Aorta (tissue), 5 donors: ENCODE measurements around the gene P2RY12. TPM values are rescaled to one million over a fixed set of nuclear protein-coding genes. Genes with fewer than 3 reads are reported as not detected.

Experiments
- ATAC-seq: fragments of 200-7000 bp; cut with Tn5 transposase; one replicate; pipeline ENCODE4 v1.9.1; 2022; ENCODE audit warnings: moderate library complexity; ENCODE audit not compliant: low FRiP score
- DNase-seq, 2 donors: peaks; one replicate each; pipeline ENCODE4 v3.0.0-alpha.2; 2020
- H3K27ac ChIP-seq, 2 donors: one replicate each; pipeline ENCODE4 v1.5.1; 2013; ENCODE audit warnings: low read length in 2 of 2, mild to moderate bottlenecking in 2 of 2, moderate library complexity in 2 of 2, control low read depth in 1 of 2, inconsistent platforms in 1 of 2, low read depth in 1 of 2
- H3K27me3 ChIP-seq, 2 donors: one replicate each; pipeline ENCODE4 v1.6.1; 2013; ENCODE audit warnings: control low read depth in 1 of 2, low read length in 1 of 2, mild to moderate bottlenecking in 1 of 2, moderate library complexity in 1 of 2; ENCODE audit not compliant: insufficient read depth in 2 of 2, control insufficient read depth in 1 of 2
- H3K36me3 ChIP-seq, 2 donors: one replicate each; pipeline ENCODE4 v1.6.1; 2013; ENCODE audit warnings: control low read depth in 1 of 2, low read length in 1 of 2, mild to moderate bottlenecking in 1 of 2; ENCODE audit not compliant: insufficient read depth in 2 of 2, control insufficient read depth in 1 of 2
- H3K4me1 ChIP-seq, 2 donors: one replicate each; pipeline ENCODE4 v1.6.1; 2013; ENCODE audit warnings: low read length in 2 of 2, control low read depth in 1 of 2, mild to moderate bottlenecking in 1 of 2, moderate library complexity in 1 of 2; ENCODE audit not compliant: insufficient read depth in 2 of 2, control insufficient read depth in 1 of 2
- H3K4me3 ChIP-seq, 2 donors: one replicate each; pipeline ENCODE4 v1.5.1; 2013; ENCODE audit warnings: low read length in 2 of 2, control low read depth in 1 of 2, mild to moderate bottlenecking in 1 of 2
- H3K9me3 ChIP-seq: one replicate; pipeline ENCODE4 v1.6.1; 2013; ENCODE audit warnings: mild to moderate bottlenecking, low read length; ENCODE audit not compliant: control insufficient read depth
- WGBS, 2 donors: extraction: QIAGEN DNeasy Blood & Tissue Kit; methylation state at CpG; one replicate each; pipeline ENCODE4 v1.1.7; 2013; 5-methylcytosine and 5-hydroxymethylcytosine counted together
- intact Hi-C, 2 donors: fragments of 100-400 bp; cut with DNase I; formaldehyde crosslinking; loops; one replicate each; pipeline versions ENCODE4 v1.14.2 to v1.15.0; 2022
- polyA plus RNA-seq, 2 donors: library from polyadenylated mRNA; stranded (reverse); fragments of 200-250 nt; gene quantifications; one replicate each; pipeline ENCODE4 v1.2.3, GENCODE V29; 2013
- total RNA-seq, 2 donors: library from RNA; stranded (reverse); fragmentation: NEBNext Ultra II Directional; extraction: Animal tissue kit (Norgen Biotek cat#: 25700); gene quantifications; one replicate each; pipeline ENCODE4 v1.2.1, GENCODE V29; 2021
- donor health status: healthy with polysubstance abuse.
- donor health status: Bipolar disorder and iron deficiency.
- donor health status: DM: no; HTN: no; CAD: no.
- donor health status: DM: no; HTN: no; CAD: no.
- donor health status: DM: yes; HTN: yes; CAD: no.

Gene P2RY12
- total and polyA plus RNA-seq, 4 donors, result 0.87 to 5.1 (median 2.8) TPM

DNA sequence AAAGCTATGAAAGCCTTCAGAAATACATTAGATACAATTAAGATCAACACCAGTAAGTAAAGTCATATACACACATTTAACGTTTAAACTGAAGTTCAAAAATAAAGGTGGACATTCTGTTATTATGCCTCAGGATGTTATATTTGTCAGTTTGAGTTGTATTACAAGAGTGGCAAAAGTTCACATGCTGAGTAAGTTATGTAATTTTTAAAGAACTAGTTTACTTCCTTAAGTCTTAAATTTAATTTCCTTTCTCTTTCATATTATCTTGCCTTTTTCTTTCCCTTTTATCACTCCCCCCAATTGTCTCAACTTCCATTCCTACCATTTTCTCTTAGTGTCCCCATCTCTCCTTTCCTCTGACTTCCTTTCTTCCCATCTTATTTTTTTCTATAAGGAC lies 63.0 kb downstream of the P2RY12 start:
- DNase-seq (no peak), ATAC-seq (no peak)
- H3K36me3 ChIP-seq, result no peaks in the 10 kb centered on the region
- WGBS, 2 donors, result 61 to 75% methylated on average over 1 of the region's 1 CpG
- H3K4me1 ChIP-seq, result no peaks in the 10 kb centered on the region
- H3K4me3 ChIP-seq, result no peak overlapping the region
- intact Hi-C loops, result no loop called here
- H3K27me3 ChIP-seq, result no peaks in the 10 kb centered on the region
- H3K27ac ChIP-seq, result no peak overlapping the region
- H3K9me3 ChIP-seq, result no peaks in the 10 kb centered on the region

DNA sequence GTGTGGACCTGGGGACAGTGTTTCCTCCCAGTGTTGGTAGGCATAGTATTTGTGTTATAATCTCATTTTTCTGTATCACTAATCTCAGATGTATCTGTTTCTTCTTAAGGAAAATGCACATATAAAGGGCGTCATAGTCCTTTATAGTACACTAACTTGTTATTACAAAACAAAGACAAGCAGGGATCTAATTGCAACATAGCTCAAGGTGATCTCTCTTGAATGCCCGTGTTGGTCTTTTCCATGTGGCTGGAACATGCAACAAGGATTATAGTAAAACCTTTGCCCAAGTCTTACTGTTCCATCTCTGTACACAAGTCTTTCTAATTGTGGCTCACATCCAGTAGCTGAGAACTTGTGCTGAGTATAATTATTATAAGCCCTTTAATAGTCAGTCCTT lies 64.4 kb downstream of the P2RY12 start:
- Histone ChIP-seq H3K4me1 (no peaks in the 10 kb centered on the region), H3K4me3 (no peak overlapping the region), H3K36me3 (no peaks in the 10 kb centered on the region), H3K27me3 (no peaks in the 10 kb centered on the region), H3K27ac (no peak overlapping the region), H3K9me3 (no peaks in the 10 kb centered on the region)
- ATAC-seq (no peak), DNase-seq (no peak)
- whole genome bisulfite sequencing, 2 donors, result 95 to 96% methylated on average over 2 of the region's 2 CpGs
- intact Hi-C loops, result no loop called here

GRCh38 chr3:151319628-151320027 lies 64.9 kb downstream of the P2RY12 start:
- WGBS, 2 donors, result 85 to 90% methylated on average over 4 of the region's 4 CpGs
- H3K36me3 ChIP-seq, result no peaks in the 10 kb centered on the region
- H3K4me1 ChIP-seq, result no peaks in the 10 kb centered on the region
- H3K27ac ChIP-seq, result no peak overlapping the region
- no peak for DNase-seq
- no peak overlapping the region for H3K4me3 ChIP-seq
- no peaks in the 10 kb centered on the region for H3K9me3 ChIP-seq
- ATAC-seq, result no peak
- intact Hi-C loops, result no loop called here
- no peaks in the 10 kb centered on the region for H3K27me3 ChIP-seq

GRCh38 chr3:151318991-151319390 lies 65.6 kb downstream of the P2RY12 start:
- Histone ChIP-seq H3K27me3 (no peaks in the 10 kb centered on the region), H3K27ac (no peak overlapping the region), H3K9me3 (no peaks in the 10 kb centered on the region), H3K36me3 (no peaks in the 10 kb centered on the region), H3K4me1 (no peaks in the 10 kb centered on the region), H3K4me3 (no peak overlapping the region)
- 91 to 92% methylated on average over 7 of the region's 7 CpGs for WGBS, 2 donors
- no peak for ATAC-seq
- intact Hi-C loops, result no loop called here
- DNase-seq, result no peak

GRCh38 chr3:151318313-151318712 lies 66.2 kb downstream of the P2RY12 start:
- Histone ChIP-seq H3K9me3 (no peaks in the 10 kb centered on the region), H3K27me3 (no peaks in the 10 kb centered on the region), H3K4me1 (no peaks in the 10 kb centered on the region), H3K4me3 (no peak overlapping the region), H3K36me3 (no peaks in the 10 kb centered on the region), H3K27ac (no peak overlapping the region)
- intact Hi-C loops, result no loop called here
- ATAC-seq (no peak), DNase-seq (no peak)

DNA sequence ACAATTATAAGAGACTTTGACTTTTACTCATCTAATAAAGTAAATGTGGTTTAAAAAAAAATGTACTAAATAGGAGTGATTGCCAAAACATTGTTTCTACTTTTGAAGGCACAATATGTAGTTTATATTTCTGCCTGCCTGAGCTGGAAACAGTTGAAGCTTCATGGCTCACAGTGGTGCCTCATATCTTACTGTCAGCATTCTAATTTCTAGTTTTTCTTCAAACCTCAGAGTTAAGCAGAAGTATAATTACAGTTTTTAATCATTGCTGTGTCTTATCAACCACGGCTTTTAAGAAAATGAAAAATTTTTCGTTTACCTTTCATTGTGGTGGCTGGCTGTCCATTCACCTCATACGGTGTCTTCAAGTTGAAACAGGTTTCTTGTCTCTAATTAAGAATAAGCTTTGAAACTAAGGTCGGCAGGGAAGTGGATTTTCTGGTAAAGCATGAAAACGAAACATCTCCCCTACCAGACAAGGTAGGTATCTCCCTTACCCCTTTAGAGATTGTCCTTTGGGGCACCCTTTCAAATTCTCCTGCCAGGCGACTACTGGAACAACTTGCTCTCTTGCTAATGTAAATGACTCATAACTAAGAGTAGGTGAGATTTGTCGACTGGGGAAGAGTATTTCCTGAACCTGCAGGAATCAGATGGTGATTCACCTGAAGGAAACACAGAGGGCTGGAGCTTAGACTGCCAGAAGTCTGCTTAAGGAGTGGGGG lies 68.1 kb downstream of the P2RY12 start, which contains the start of gene GPR87:
GPR87 (minus strand) TSS at position 554 of the 725 bp plus-strand sequence. CDS start 16,720 bp downstream, outside the sequence.
- Histone ChIP-seq H3K27ac (no peak within 1 kb of the TSS), H3K4me1 (no peaks in the 10 kb centered on the region), H3K27me3 (no peaks in the 10 kb centered on the region), H3K4me3 (no peak within 1 kb of the TSS), H3K36me3 (no peaks in the 10 kb centered on the region), H3K9me3 (no peaks in the 10 kb centered on the region)
- intact Hi-C loops, result no loop called here
- no peak for DNase-seq
- no peak for ATAC-seq
- WGBS, 2 donors, result 73 to 80% methylated on average over 7 of the region's 7 CpGs

DNA sequence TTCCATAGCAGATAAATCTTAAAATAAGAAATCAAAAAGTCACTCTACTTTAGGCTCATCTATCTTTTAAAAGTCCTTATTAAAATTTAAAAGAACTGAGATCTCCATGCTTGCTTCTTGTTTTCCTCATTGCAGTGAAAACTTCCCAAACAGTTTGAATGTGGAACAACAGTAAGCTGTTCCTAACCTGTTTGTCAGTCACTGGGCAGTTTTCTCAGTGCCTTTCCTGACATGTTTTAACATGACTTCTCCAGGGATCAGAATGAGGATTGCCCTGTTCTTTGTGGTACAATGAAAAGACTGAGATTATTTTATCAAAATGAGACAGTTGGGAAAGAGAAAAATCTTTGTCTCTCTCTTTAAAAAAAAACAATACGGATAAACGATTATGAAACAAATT lies 68.7 kb downstream of the P2RY12 start:
- Histone ChIP-seq H3K4me3 (no peak overlapping the region), H3K27ac (no peak overlapping the region), H3K4me1 (no peaks in the 10 kb centered on the region), H3K27me3 (no peaks in the 10 kb centered on the region), H3K9me3 (no peaks in the 10 kb centered on the region), H3K36me3 (no peaks in the 10 kb centered on the region)
- DNase-seq (no peak), ATAC-seq (no peak)
- intact Hi-C loops, result no loop called here
- 88 to 89% methylated on average over 2 of the region's 2 CpGs for WGBS, 2 donors

- H3K27ac ChIP-seq, result no peak overlapping the region
- H3K27me3 ChIP-seq, result no peaks in the 10 kb centered on the region
- no peak for ATAC-seq
- H3K4me3 ChIP-seq, result no peak overlapping the region
- intact Hi-C loops, result no loop called here
- H3K4me1 ChIP-seq, result no peaks in the 10 kb centered on the region
- WGBS, 2 donors, result 69 to 86% methylated on average over 2 of the region's 2 CpGs
- no peaks in the 10 kb centered on the region for H3K9me3 ChIP-seq
- DNase-seq, result no peak
- no peaks in the 10 kb centered on the region for H3K36me3 ChIP-seq
These were observed 69.4 kb downstream of the P2RY12 start for GRCh38 chr3:151315136-151315535.

- intact Hi-C loops, result no loop called here
- DNase-seq, result no peak
These were observed 70.0 kb downstream of the P2RY12 start for GRCh38 chr3:151314593-151314992.

More at GRCh38 chr3:151314593-151314992, 70.0 kb downstream of the P2RY12 start:
- no peaks in the 10 kb centered on the region for H3K9me3 ChIP-seq
- no peaks in the 10 kb centered on the region for H3K4me1 ChIP-seq
- WGBS, 2 donors, result 96 to 97% methylated on average over 5 of the region's 5 CpGs
- H3K4me3 ChIP-seq, result no peak overlapping the region
- no peak for ATAC-seq
- H3K27ac ChIP-seq, result no peak overlapping the region
- no peaks in the 10 kb centered on the region for H3K36me3 ChIP-seq
- H3K27me3 ChIP-seq, result no peaks in the 10 kb centered on the region
